GM19240 (cell line): ENCODE measurements around the gene NTRK1.

Experiments used
- DNase-seq: peaks from one replicate; pipeline ENCODE4 v3.0.0; 2011; ENCODE audit warnings: low spot score; ENCODE audit not compliant: insufficient read length

The NTRK1 gene

DNA sequence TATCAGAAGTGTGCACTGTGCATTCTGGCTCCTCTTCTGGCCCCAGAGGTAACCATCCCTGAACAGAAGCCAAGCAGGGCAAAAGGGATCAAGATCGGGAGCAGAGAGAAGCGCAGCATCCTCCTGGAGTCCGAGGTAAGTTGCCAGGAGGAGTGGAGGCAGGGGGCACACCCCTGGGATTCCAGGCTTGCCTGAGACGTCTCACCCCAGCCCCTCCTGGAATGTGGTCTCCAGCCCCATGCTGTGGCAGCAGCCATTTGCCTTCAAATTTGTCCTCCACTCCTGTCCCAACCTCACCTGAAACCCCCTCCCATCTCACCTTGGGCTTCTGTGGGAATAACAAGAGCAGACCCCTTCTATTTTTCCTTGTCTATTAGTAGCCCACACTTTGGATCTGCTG, 69.8 kb downstream of the NTRK1 start:
- DNase-seq, result no peak
